Glutamatergic neuron (in vitro differentiated cells): Measurements from ENCODE around the gene BIRC5. TPM values are rescaled to one million over a fixed set of nuclear protein-coding genes. Genes with fewer than 3 reads are reported as not detected.

Experiments
- DNase-seq: peaks from one replicate; pipeline ENCODE4 v3.0.0; 2022
- H3K27ac Mint-ChIP-seq: one replicate; pipeline ENCODE4 v1.8.0; 2020; ENCODE audit warnings: mild to moderate bottlenecking, mixed read lengths, inconsistent platforms; ENCODE audit not compliant: unreplicated experiment
- H3K27me3 Mint-ChIP-seq: one replicate; pipeline ENCODE4 v1.8.0; 2020; ENCODE audit warnings: mild to moderate bottlenecking, moderate library complexity, mixed read lengths, inconsistent platforms; ENCODE audit not compliant: unreplicated experiment
- H3K36me3 Mint-ChIP-seq: one replicate; pipeline ENCODE4 v1.8.0; 2020; ENCODE audit warnings: mild to moderate bottlenecking, mixed read lengths, inconsistent platforms; ENCODE audit not compliant: unreplicated experiment
- H3K4me1 Mint-ChIP-seq: one replicate; pipeline ENCODE4 v1.8.0; 2020; ENCODE audit warnings: mild to moderate bottlenecking, low read depth, mixed read lengths, inconsistent platforms; ENCODE audit not compliant: unreplicated experiment
- H3K4me3 Mint-ChIP-seq: one replicate; pipeline ENCODE4 v1.8.0; 2020; ENCODE audit warnings: mild to moderate bottlenecking, mixed read lengths, inconsistent platforms; ENCODE audit not compliant: unreplicated experiment
- H3K9me3 Mint-ChIP-seq: one replicate; pipeline ENCODE4 v1.8.0; 2020; ENCODE audit warnings: mild to moderate bottlenecking, moderate library complexity, mixed read lengths, inconsistent platforms; ENCODE audit not compliant: unreplicated experiment
- CTCF ChIP-seq: fragments of 200-600 bp; sonication (generic); IDR thresholded peaks from one replicate; pipeline ENCODE4 v1.5.0; 2021; ENCODE audit not compliant: partially characterized antibody, unreplicated experiment
- total RNA-seq: library from RNA; stranded (reverse); fragmentation: NEBNext Ultra II Directional; extraction: Animal tissue kit (Norgen Biotek cat#: 25700); gene quantifications from one replicate; pipeline ENCODE4 v1.2.1, GENCODE V29; 2021; ENCODE audit not compliant: unreplicated experiment

The BIRC5 gene
- total RNA-seq, 1 donor from 2014 or later, result 14.5 TPM

GRCh38 chr17:78269955-78270381, 55.9 kb downstream of the BIRC5 start:
- no peak for TF ChIP-seq CTCF
- Mint-ChIP-seq H3K4me1 (peaks cover 7% of the 10 kb centered on the region), H3K27ac (no peak overlapping the region), H3K27me3 (no peaks in the 10 kb centered on the region), H3K36me3 (no peaks in the 10 kb centered on the region), H3K4me3 (peak overlapping the region; percentile 15), H3K9me3 (peaks cover 4% of the 10 kb centered on the region)
- no peak for DNase-seq

DNA sequence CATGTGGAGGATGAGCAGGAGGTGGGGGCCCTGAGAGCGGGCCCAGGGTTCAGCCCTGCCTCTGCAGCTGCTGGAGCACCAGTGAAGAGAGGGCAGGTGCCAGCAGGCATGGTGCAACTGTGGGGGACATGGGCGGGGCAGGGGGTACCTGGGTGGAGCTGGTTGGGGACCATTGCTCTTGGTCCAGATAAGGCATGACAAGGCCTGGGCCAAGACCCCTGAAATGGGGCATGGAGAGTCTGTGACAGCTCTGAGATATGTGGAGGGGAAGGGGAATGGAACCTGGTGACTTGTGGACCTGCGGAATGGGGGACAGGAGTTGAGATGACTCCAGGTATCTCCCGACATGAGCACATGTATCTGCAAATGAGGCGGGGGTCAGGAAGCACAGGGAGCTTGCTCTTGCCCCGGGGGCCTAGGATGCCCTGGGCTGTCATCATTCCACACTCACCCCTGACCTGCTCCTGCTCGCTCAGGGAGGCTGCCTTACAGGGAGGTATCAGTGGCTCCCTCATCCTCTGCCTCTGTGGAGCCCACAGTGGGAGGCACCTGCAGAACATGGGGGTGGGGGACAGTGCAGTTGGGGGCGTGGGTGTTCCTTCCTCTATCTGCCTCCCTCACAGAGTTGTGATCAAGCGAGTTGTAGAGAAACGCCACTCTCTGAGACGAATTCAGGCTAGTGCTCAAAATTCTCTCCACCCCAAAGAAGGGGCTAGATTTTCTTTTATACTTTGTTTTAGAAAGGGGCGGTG, 57.5 kb downstream of the BIRC5 start:
- H3K4me3 Mint-ChIP-seq, result no peak overlapping the region
- no peak for DNase-seq
- H3K27ac Mint-ChIP-seq, result no peak overlapping the region
- no peaks in the 10 kb centered on the region for H3K27me3 Mint-ChIP-seq
- H3K4me1 Mint-ChIP-seq, result peaks cover 7% of the 10 kb centered on the region
- no peak for TF ChIP-seq CTCF
- no peaks in the 10 kb centered on the region for H3K36me3 Mint-ChIP-seq
- peaks cover 7% of the 10 kb centered on the region for H3K9me3 Mint-ChIP-seq

DNA sequence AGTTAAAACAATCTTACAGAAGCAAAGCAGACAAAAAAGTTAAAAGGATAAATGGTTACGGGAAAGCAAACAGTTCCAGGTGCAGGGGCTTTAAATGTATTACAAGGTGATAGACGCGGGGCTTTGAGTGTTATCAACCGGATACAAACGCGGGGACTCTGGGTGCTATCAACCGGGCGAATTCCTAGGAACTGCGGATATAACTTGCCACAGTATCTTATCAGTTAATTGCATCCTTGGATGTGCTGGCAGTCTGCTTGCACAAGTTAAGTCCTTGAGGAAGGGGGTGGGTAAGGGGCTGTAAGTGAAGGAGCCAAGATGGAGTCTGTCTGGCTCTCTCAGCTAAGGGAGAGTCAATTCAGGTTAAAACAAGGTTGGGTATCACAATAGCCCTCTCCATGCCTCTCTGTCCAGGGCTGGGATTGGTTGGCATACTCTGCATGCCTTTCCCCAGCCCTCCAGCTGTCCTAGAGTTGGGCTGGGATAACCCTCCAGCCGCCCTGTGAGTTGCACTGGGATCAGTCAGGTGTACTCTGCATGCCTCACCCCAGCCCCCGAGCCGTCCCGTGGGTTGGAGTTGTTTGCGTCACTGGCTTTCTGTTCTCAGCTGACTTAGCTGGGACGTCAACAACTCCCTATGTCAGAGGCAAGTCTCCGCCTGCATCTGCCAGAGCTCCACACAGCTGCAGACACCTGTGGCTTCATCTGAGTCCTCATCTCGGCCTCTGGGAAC, 58.3 kb downstream of the BIRC5 start:
- Mint-ChIP-seq H3K4me1 (peaks cover 7% of the 10 kb centered on the region), H3K36me3 (no peaks in the 10 kb centered on the region), H3K4me3 (no peak overlapping the region), H3K9me3 (peaks cover 7% of the 10 kb centered on the region), H3K27me3 (no peaks in the 10 kb centered on the region), H3K27ac (no peak overlapping the region)
- TF ChIP-seq CTCF, result no peak
- DNase-seq, result no peak

GRCh38 chr17:78272914-78273258, 58.8 kb downstream of the BIRC5 start:
- H3K9me3 Mint-ChIP-seq, result peaks cover 7% of the 10 kb centered on the region
- TF ChIP-seq CTCF, result no peak
- DNase-seq, result no peak
- H3K36me3 Mint-ChIP-seq, result no peaks in the 10 kb centered on the region
- H3K27me3 Mint-ChIP-seq, result no peaks in the 10 kb centered on the region
- H3K27ac Mint-ChIP-seq, result no peak overlapping the region
- H3K4me3 Mint-ChIP-seq, result no peak overlapping the region
- H3K4me1 Mint-ChIP-seq, result peaks cover 7% of the 10 kb centered on the region

DNA sequence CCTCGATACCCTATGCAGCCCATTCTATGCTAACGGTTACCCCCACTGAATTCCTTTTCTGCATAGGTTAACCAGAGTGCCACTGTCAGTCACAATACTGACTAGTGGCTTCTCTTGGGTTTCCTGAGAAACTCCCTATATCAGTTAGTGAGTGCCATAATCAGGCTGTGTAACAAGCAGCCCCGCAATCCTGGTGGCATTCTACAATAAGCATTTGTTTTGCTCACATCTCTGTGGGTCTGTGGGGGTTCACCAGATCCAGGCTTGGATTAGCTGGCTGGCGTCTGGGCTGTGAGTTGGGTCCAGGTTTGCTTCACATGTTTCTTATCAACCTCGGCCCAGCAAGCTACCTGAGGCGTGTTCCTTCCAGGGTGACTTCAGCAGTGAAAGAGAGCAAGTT, 59.8 kb downstream of the BIRC5 start:
- no peak overlapping the region for H3K27ac Mint-ChIP-seq
- peaks cover 7% of the 10 kb centered on the region for H3K4me1 Mint-ChIP-seq
- H3K36me3 Mint-ChIP-seq, result no peaks in the 10 kb centered on the region
- no peak for TF ChIP-seq CTCF
- no peaks in the 10 kb centered on the region for H3K27me3 Mint-ChIP-seq
- no peak for DNase-seq
- H3K9me3 Mint-ChIP-seq, result peaks cover 7% of the 10 kb centered on the region
- H3K4me3 Mint-ChIP-seq, result no peak overlapping the region
